NK-92 (cell line): ENCODE measurements around the gene ZNF70.

ENCODE experiments used
- DNase-seq: peaks from one replicate; lab custom pipeline; 2025; ENCODE audit not compliant: unreplicated experiment; lab: John Stamatoyannopoulos, UW

The ZNF70 gene

GRCh38 chr22:23718371-23719165, 32.3 kb downstream of the ZNF70 start:
- no peak for DNase-seq

DNA sequence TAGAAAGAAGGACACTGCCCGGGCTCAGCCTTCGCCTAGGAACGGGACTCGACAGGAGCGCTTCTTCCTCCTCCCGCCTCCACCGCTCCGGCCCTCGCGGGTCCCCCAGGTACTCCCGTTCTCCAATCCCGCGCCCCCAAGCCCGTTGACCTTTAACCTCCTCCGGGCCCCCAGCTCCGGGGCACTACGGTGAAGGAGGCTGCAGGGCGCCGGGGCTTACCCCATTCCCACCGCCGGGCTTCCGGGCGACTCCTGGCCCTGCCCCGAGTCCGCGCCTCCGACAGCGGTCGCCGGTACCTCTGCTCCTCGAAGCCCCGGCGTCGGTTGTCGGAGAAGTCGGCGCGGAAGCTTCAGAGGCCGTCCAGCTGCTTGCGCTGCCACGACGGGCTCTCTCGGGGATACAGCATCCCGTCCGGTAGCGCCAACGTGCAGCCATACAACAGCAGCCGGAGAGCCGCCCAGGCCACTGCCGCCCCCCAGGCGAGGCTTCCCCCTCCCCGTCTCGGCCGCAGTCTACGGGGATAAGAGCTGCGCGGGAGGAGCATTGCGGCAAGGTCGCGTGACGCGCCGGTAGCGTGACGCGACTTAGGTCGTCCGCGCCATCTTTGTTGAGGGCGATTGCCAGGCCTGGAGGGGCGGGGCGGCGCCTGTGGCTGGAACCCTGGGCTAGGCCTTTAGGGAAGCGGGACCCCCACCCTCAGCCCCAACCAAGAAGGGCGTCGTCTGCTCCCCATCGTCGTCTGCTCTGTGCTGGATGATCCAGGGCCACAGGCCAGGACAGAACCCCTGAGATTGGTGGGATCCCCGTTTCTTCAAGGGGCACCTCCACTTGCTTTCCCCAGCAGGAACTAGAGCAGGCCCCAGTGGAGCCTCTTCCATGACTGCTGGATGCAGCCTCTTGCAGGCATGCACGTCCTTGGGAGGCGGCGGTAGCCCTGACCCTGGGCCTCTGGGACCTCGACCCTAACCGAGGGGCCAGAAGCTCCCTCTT, 33.8 kb downstream of the ZNF70 start:
- DNase-seq: peak; percentile 9

DNA sequence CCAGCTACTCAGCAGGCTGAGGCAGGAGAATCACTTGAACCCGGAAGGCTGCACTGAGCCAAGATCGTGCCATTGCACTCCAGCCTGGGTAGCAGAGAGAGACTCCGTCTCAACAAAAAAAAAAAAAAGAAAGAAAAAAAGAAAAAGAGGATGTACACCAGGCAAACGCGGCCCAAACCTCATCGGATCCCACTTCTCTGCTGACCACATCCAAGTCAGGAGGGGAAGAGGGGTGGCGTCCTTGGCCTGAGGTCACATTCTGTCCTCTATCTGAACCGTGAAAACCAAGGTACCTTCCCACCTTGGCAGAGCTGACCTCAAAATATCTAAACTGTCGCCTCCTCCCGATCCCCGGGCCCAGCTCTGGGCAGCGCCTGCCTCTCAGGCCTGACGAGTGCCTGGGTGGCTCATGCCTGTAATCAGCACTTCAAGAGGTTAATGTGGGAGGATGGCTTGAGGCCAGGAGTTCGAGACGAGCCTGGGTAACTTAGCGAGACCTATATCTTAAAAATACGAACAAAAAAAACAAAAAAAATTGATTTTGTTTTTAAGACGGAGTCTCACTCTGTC, 35.0 kb downstream of the ZNF70 start:
- DNase-seq: no peak

GRCh38 chr22:23714596-23715578, 36.0 kb downstream of the ZNF70 start:
- no peak for DNase-seq

- no peak for DNase-seq
Measured at GRCh38 chr22:23713696-23714595, 37.0 kb downstream of the ZNF70 start.

DNA sequence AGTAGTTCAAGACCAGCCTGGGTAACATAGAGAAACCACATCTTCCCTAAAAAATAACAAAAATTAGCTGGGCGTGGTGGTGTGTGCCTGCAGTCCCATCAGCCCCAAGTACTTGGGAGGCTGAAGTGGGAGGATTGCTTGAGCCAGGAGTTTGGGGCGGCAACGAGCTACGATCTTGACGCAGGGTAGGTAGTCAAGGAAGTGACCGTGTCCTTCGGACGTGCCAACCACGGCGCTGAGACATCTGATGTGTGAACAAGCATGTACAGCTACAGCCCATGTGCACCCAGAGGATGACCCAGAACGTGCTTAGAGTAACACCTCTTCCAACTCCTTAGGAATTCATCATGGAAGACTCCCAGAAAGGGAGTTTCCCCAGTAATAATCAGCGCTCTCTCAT, 38.7 kb downstream of the ZNF70 start:
- DNase-seq: no peak

GRCh38 chr22:23709107-23709506, 41.8 kb downstream of the ZNF70 start:
- no peak for DNase-seq

DNA sequence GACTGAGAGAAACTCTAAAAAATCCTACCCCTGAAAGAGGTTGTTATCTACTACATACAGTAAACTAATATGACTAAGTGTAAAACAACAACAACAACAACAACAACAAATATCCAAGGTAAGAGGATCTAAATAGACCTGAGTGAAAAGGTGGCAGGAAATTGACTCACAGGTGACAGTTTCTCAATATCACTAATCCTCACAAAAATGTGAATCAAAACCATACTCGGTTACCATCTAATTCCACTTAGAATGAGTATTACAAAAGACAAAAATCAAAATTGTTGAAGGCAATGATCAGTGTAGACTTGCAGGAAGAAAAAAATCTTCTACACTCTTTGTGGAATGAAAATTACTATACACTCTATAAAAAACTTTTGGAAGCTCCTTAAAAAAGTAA, 42.6 kb downstream of the ZNF70 start:
- no peak for DNase-seq

- DNase-seq: no peak
Measured at GRCh38 chr22:23705358-23705757, 45.6 kb downstream of the ZNF70 start.

GRCh38 chr22:23704829-23705228, 46.1 kb downstream of the ZNF70 start:
- DNase-seq: no peak

DNA sequence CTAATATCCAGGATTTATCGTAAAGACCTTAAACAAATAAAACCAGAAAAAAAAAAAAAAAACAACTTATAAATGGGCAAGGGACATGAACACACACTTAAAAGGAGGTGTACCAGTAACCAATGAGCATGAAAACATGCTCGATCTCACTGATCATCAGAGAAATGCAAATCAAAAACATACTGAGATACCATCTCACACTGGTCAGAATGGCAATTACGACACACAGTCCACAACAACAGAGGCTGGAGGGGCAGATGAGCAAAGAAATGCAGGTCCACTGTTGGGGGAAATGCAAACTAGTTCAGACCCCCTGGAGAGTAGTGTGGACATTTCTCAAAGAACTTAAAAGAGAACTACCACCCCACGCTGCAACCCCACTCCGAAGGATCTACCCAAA, 46.9 kb downstream of the ZNF70 start:
- no peak for DNase-seq

GRCh38 chr22:23700706-23701105, 50.2 kb downstream of the ZNF70 start:
- DNase-seq: no peak

GRCh38 chr22:23698673-23699235, 52.2 kb downstream of the ZNF70 start:
- no peak for DNase-seq

DNA sequence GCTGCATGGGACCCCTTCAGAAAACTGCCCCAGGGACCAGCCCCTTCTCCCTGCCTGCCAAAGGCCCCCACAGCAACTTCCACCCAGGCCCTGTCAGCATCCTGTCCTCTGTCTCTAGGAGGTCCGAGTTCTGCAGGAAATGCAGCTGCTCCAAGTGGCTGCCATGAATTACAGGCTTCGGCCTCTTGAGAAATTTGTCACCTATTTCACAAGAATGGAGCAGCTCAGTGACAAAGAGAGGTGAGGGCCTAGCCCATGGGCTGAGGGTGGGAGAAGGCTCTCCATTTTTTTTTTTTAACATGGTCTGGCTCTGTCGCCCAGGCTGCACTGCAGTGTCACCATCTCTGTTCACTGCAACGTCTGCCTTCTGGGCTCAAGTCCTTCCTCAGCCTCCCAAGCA, 52.8 kb downstream of the ZNF70 start:
- no peak for DNase-seq

- no peak for DNase-seq
Measured at GRCh38 chr22:23697031-23697970, 53.6 kb downstream of the ZNF70 start.

DNA sequence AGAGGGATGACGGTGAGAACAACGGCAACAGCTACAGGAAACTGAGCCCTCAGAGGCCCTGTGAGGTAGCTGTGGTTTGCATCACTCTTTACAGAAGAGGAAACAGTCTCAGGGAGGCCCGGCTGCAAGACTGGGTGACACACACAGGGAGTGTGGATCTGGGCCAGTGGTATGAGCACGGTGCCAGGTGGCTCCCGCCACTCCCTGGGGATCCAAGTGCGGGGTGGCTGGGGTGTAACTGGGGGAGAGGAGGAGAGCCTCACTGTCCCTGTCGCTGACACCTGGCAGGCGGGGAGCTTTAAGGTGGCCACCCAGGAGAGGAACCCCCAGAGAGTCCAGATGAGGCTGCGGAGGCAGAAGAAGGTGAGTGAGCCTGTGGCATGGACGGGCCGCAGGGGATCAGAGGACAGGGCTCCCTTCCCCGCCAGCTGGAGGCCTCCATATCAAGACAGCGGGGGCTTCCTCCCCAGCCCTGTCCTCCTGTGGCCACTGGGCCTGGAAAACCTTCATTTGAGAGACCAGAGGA, 54.5 kb downstream of the ZNF70 start:
- no peak for DNase-seq

GRCh38 chr22:23695571-23696325, 55.2 kb downstream of the ZNF70 start:
- DNase-seq: no peak
